Psoas muscle (tissue), 8 donors: ENCODE data around the gene SYT1. TPM values are rescaled to one million over a fixed set of nuclear protein-coding genes. Genes with fewer than 3 reads are reported as not detected.

Source experiments
- ATAC-seq, 4 donors: fragments of 200-7000 bp; cut with Tn5 transposase; one replicate each; pipeline ENCODE4 v1.9.1; 2020; ENCODE audit warnings: moderate library complexity in 3 of 4, mild to moderate bottlenecking in 2 of 4
- DNase-seq, 2 donors: peaks; one replicate each; pipeline ENCODE4 v3.0.0-alpha.2; 2020
- H3K27ac ChIP-seq: fragments of 200-600 bp; one replicate; pipeline ENCODE4 v1.8.0; 2022
- H3K27me3 ChIP-seq, 3 donors: fragments of 200-600 bp in 1 of 3; one replicate each; pipeline versions ENCODE4 v1.6.1 to v1.8.0; 2013 to 2022; ENCODE audit warnings: low read length in 2 of 3, mild to moderate bottlenecking in 2 of 3, moderate library complexity in 1 of 3; ENCODE audit not compliant: insufficient read depth in 3 of 3
- H3K36me3 ChIP-seq, 2 donors: fragments of 200-600 bp in 1 of 2; one replicate each; pipeline versions ENCODE4 v1.6.1 to v1.8.0; 2013 to 2022; ENCODE audit warnings: low read depth in 1 of 2, mild to moderate bottlenecking in 1 of 2, moderate library complexity in 1 of 2; ENCODE audit not compliant: insufficient read depth in 1 of 2
- H3K4me1 ChIP-seq: fragments of 200-600 bp; one replicate; pipeline ENCODE4 v1.8.0; 2022
- H3K4me3 ChIP-seq: fragments of 200-600 bp; one replicate; pipeline ENCODE4 v1.8.0; 2022; ENCODE audit warnings: mild to moderate bottlenecking
- H3K9me3 ChIP-seq: fragments of 200-600 bp; one replicate; pipeline ENCODE4 v1.8.0; 2022
- WGBS, 3 donors: extraction: QIAGEN DNeasy Blood & Tissue Kit; methylation state at CpG; one replicate each; pipeline versions ENCODE4 v1.1.6 to v1.1.7; 2013; 5-methylcytosine and 5-hydroxymethylcytosine counted together
- intact Hi-C, 2 donors: fragments of 100-400 bp; cut with DNase I; formaldehyde crosslinking; loops; one replicate each; pipeline versions ENCODE4 v1.11.0 to v1.14.2; 2022
- polyA plus RNA-seq, 3 donors: library from polyadenylated mRNA; stranded (reverse); fragments of 200-250 nt; gene quantifications; one replicate each; pipeline ENCODE4 v1.2.3, GENCODE V29; 2013
- total RNA-seq, 4 donors: library from RNA; stranded (reverse); fragmentation: NEBNext Ultra II Directional in 2 of 4; extraction: Animal tissue kit (Norgen Biotek cat#: 25700) in 2 of 4; gene quantifications; one replicate each; pipeline versions ENCODE4 v1.2.1 to v1.2.4, GENCODE V29; 2021 to 2023
- TF ChIP-seq, protein P1 (sequence below): fragments of 200-600 bp; IDR thresholded peaks from one replicate; pipeline ENCODE4 v1.8.0; 2022; ENCODE audit warnings: antibody characterized with exemption
- donor health status: healthy with polysubstance abuse.
- donor health status: DM: no; HTN: no; CAD: no; lungs with moderate emphysema.
- donor health status: Bipolar disorder and iron deficiency.
- donor health status: healthy.
- donor health status: DM: yes; HTN: yes; CAD: no.
- donor health status: DM: no; HTN: no; CAD: no.
- donor health status: DM: no; HTN: no; CAD: no.
- donor health status: DM: yes; HTN: yes; CAD: no.

The SYT1 gene
- total and polyA plus RNA-seq, 7 donors, result 0.05 to 0.34 (median 0.14) TPM; not detected in 2

GRCh38 chr12:79161249-79161934 is 296.8 kb downstream of the SYT1 start:
- no peaks in the 10 kb centered on the region for H3K36me3 ChIP-seq
- H3K4me3 ChIP-seq, result no peak overlapping the region
- no peak for DNase-seq
- no peaks in the 10 kb centered on the region for H3K27me3 ChIP-seq
- H3K4me1 ChIP-seq, result no peaks in the 10 kb centered on the region
- ATAC-seq, result no peak
- intact Hi-C loops, result no loop called here
- H3K27ac ChIP-seq, result no peak overlapping the region
- 61 to 76% (median 72%) methylated on average over 1 of the region's 1 CpG for WGBS, 3 donors
- TF ChIP-seq, protein P1, sequence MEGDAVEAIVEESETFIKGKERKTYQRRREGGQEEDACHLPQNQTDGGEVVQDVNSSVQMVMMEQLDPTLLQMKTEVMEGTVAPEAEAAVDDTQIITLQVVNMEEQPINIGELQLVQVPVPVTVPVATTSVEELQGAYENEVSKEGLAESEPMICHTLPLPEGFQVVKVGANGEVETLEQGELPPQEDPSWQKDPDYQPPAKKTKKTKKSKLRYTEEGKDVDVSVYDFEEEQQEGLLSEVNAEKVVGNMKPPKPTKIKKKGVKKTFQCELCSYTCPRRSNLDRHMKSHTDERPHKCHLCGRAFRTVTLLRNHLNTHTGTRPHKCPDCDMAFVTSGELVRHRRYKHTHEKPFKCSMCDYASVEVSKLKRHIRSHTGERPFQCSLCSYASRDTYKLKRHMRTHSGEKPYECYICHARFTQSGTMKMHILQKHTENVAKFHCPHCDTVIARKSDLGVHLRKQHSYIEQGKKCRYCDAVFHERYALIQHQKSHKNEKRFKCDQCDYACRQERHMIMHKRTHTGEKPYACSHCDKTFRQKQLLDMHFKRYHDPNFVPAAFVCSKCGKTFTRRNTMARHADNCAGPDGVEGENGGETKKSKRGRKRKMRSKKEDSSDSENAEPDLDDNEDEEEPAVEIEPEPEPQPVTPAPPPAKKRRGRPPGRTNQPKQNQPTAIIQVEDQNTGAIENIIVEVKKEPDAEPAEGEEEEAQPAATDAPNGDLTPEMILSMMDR, result no peak
- no peaks in the 10 kb centered on the region for H3K9me3 ChIP-seq

- Histone ChIP-seq H3K4me1 (no peaks in the 10 kb centered on the region), H3K4me3 (no peak overlapping the region), H3K27me3 (no peaks in the 10 kb centered on the region), H3K27ac (no peak overlapping the region), H3K36me3 (no peaks in the 10 kb centered on the region), H3K9me3 (no peaks in the 10 kb centered on the region)
- ATAC-seq (no peak), DNase-seq (no peak)
- TF ChIP-seq, protein P1, result no peak
- intact Hi-C loops, result no loop called here
- 66 to 78% (median 76%) methylated on average over 3 of the region's 3 CpGs for WGBS, 3 donors
These were observed 297.7 kb downstream of the SYT1 start for GRCh38 chr12:79162147-79162772.

DNA sequence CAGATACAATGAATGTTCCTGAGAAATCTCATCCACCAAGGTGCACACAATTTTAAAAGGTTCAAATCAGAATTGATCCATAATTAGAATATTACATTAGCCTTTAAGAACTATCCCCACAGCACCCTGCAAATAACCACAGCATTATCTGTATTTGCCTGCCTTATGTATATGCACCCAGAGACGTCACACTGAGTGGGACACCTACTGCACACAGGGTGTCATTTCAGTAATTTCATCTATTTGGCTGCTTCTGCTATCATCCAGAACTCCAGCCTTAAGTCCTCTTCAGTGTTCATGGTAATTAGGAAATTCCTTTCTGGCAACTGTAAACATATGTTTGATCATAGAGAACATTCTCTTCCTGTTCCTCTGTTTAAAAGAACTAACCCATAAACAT is 298.4 kb downstream of the SYT1 start:
- no peak overlapping the region for H3K27ac ChIP-seq
- intact Hi-C loops, result no loop called here
- no peak overlapping the region for H3K4me3 ChIP-seq
- H3K36me3 ChIP-seq, result no peaks in the 10 kb centered on the region
- no peaks in the 10 kb centered on the region for H3K9me3 ChIP-seq
- ATAC-seq, result no peak
- 64 to 67% (median 64%) methylated on average over 1 of the region's 1 CpG for WGBS, 3 donors
- DNase-seq, result no peak
- no peaks in the 10 kb centered on the region for H3K27me3 ChIP-seq
- no peaks in the 10 kb centered on the region for H3K4me1 ChIP-seq
- TF ChIP-seq, protein P1, result no peak

DNA sequence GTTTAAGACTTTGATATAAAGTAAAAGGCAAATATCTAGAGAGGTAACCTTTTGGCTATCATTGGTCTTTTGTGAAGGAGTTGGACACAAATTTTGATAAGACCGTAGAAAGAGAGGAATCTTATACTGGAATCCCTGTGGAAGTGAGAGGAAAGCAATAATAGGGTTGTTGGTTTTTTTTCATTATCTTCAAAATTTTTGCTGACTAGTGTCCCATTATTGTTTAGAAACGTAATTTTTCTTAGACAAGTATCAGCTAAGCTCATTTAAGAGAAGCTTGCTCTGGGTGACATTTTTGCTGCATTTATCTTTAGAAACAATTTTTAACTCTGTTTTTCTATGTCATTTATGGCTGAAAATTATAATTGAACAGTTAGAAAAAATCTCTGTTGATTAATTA is 300.3 kb downstream of the SYT1 start:
- 54 to 65% (median 55%) methylated on average over 2 of the region's 2 CpGs for WGBS, 3 donors
- Histone ChIP-seq H3K4me1 (no peaks in the 10 kb centered on the region), H3K36me3 (no peaks in the 10 kb centered on the region), H3K4me3 (no peak overlapping the region), H3K27ac (no peak overlapping the region), H3K27me3 (no peaks in the 10 kb centered on the region), H3K9me3 (no peaks in the 10 kb centered on the region)
- TF ChIP-seq, protein P1, result no peak
- no peak for ATAC-seq
- no peak for DNase-seq
- intact Hi-C loops, result no loop called here
